NCI-H1092 (cell line): Measurements from ENCODE around the gene ZNF521.

ENCODE experiments used
- DNase-seq: peaks from one replicate; lab custom pipeline; 2025; lab: John Stamatoyannopoulos, UW

ZNF521 gene

GRCh38 chr18:25075783-25076182, 276.2 kb downstream of the ZNF521 start:
- no peak for DNase-seq

- no peak for DNase-seq
Measured at GRCh38 chr18:25075331-25075730, 276.6 kb downstream of the ZNF521 start.

GRCh38 chr18:25074925-25075324, 277.0 kb downstream of the ZNF521 start:
- no peak for DNase-seq

GRCh38 chr18:25072205-25072604, 279.8 kb downstream of the ZNF521 start:
- DNase-seq: no peak

- no peak for DNase-seq
Measured at GRCh38 chr18:25067275-25068025, 284.5 kb downstream of the ZNF521 start.

- DNase-seq: no peak
Measured at GRCh38 chr18:25066516-25066915, 285.4 kb downstream of the ZNF521 start.

GRCh38 chr18:25062720-25063119, 289.2 kb downstream of the ZNF521 start:
- DNase-seq: no peak

GRCh38 chr18:25061395-25061794, 290.6 kb downstream of the ZNF521 start:
- DNase-seq: no peak

- DNase-seq: no peak
Measured at GRCh38 chr18:25058521-25058920, 293.4 kb downstream of the ZNF521 start.

GRCh38 chr18:25057491-25058050, 294.4 kb downstream of the ZNF521 start:
- no peak for DNase-seq

GRCh38 chr18:25056429-25056828, 295.5 kb downstream of the ZNF521 start:
- no peak for DNase-seq

- no peak for DNase-seq
Measured at GRCh38 chr18:25055076-25055475, 296.9 kb downstream of the ZNF521 start.

- no peak for DNase-seq
Measured at GRCh38 chr18:25053466-25053865, 298.5 kb downstream of the ZNF521 start.

GRCh38 chr18:25052511-25052921, 299.4 kb downstream of the ZNF521 start:
- no peak for DNase-seq

GRCh38 chr18:25050605-25051004, 301.4 kb downstream of the ZNF521 start:
- no peak for DNase-seq

GRCh38 chr18:25047983-25048382, 304.0 kb downstream of the ZNF521 start:
- DNase-seq: no peak

- no peak for DNase-seq
Measured at GRCh38 chr18:25047421-25047820, 304.5 kb downstream of the ZNF521 start.

- DNase-seq: no peak
Measured at GRCh38 chr18:25044694-25045093, 307.3 kb downstream of the ZNF521 start.

- DNase-seq: no peak
Measured at GRCh38 chr18:25043104-25043503, 308.9 kb downstream of the ZNF521 start.

GRCh38 chr18:25042641-25043051, 309.3 kb downstream of the ZNF521 start:
- DNase-seq: no peak

- no peak for DNase-seq
Measured at GRCh38 chr18:25039781-25040180, 312.2 kb downstream of the ZNF521 start.

- no peak for DNase-seq
Measured at GRCh38 chr18:25038261-25038660, 313.7 kb downstream of the ZNF521 start.

GRCh38 chr18:25033747-25034471, 318.1 kb downstream of the ZNF521 start:
- DNase-seq: no peak
